K562 (cell line): ENCODE results near the gene PIH1D1. TPM values are rescaled to one million over a fixed set of nuclear protein-coding genes. Genes with fewer than 3 reads are reported as not detected.

Experiments
- ATAC-seq: fragments of 200-7000 bp; cut with Tn5 transposase; 3 replicates; pipeline ENCODE4 v1.9.1; 2020; ENCODE audit warnings: moderate library complexity
- BruUV-seq: library from RNA; stranded (reverse); fragments of 400-500 nt; replicated peaks from 2 replicates; lab custom pipeline; 2021; lab: Mats Ljungman, UMichigan
- CTCF ChIA-PET: fragments of 300-600 bp; formaldehyde crosslinking; extraction: SDS; loops from one replicate; lab custom pipeline; 2021; ENCODE audit warnings: low intra/inter-chr PET ratio; lab: Yijun Ruan, JAX
- POLR2A ChIA-PET: fragments of 300-600, 350-650 bp; sonication (Branson Sonifier 250); formaldehyde crosslinking; extraction: SDS; loops from one replicate; lab custom pipeline; 2021; ENCODE audit warnings: antibody characterized with exemption, inconsistent platforms; lab: Yijun Ruan, JAX
- DNase-seq, 4 experiments: peaks; one replicate each; pipeline versions ENCODE4 v3.0.0 to v3.0.0-alpha.2; 2011 to 2018; ENCODE audit warnings: low spot score in 3 of 4, mixed read lengths in 3 of 4; ENCODE audit errors: extremely low read depth in 1 of 4
- FAIRE-seq: peaks from 2 replicates; lab custom pipeline; 2011; peaks lifted over from hg19 to GRCh38; lab: Jason Lieb, UNC
- H2AFZ ChIP-seq: 2 replicates; pipeline ENCODE4 v1.6.0; 2011; ENCODE audit warnings: low read depth, low read length, control low read depth, inconsistent platforms
- H3K27ac ChIP-seq: fragments of 200-600 bp; 3 replicates; pipeline ENCODE4 v1.8.0; 2011; ENCODE audit warnings: low read depth, mild to moderate bottlenecking, control low read depth, inconsistent platforms, low read length, moderate library complexity, mixed read lengths; ENCODE audit errors: extremely low read depth
- H3K27me3 ChIP-seq, 2 experiments: fragments of 300-600 bp in 1 of 2; 2 replicates in 1 of 2; 3 replicates in 1 of 2; pipeline versions ENCODE4 v1.6.0 to v1.8.0; 2011; ENCODE audit warnings: inconsistent platforms in 2 of 2, low read length in 2 of 2, mild to moderate bottlenecking in 1 of 2, mixed read lengths in 1 of 2, moderate library complexity in 1 of 2; ENCODE audit not compliant: control insufficient read depth in 2 of 2, insufficient read depth in 2 of 2
- H3K36me3 ChIP-seq: fragments of 300-600 bp; 3 replicates; pipeline ENCODE4 v1.8.0; 2011; ENCODE audit warnings: mild to moderate bottlenecking, low read length, inconsistent platforms; ENCODE audit not compliant: control insufficient read depth, insufficient read depth
- H3K4me1 ChIP-seq, 2 experiments: fragments of 200-600 bp in 1 of 2; replicated peaks in 1 of 2; 2 replicates in 1 of 2; 3 replicates in 1 of 2; pipeline versions ENCODE4 v1.5.1 to v1.8.0; 2011; ENCODE audit warnings: inconsistent platforms in 2 of 2, low read length in 2 of 2, mild to moderate bottlenecking in 1 of 2, mixed read lengths in 1 of 2, moderate library complexity in 1 of 2; ENCODE audit not compliant: control insufficient read depth in 2 of 2, insufficient read depth in 2 of 2
- H3K4me2 ChIP-seq: 2 replicates; pipeline ENCODE4 v1.6.1; 2011; ENCODE audit warnings: low read length, control low read depth, inconsistent platforms, mixed read lengths; ENCODE audit not compliant: insufficient read depth
- H3K4me3 ChIP-seq: fragments of 200-600 bp; sonication (generic), shearing (Covaris generic); 2 replicates; pipeline ENCODE4 v1.5.1; 2016; ENCODE audit warnings: control low read depth, inconsistent platforms
- H3K79me2 ChIP-seq: fragments of 200-600 bp; 3 replicates; pipeline ENCODE4 v1.8.0; 2011; ENCODE audit warnings: low read length, inconsistent platforms; ENCODE audit not compliant: control insufficient read depth, insufficient read depth
- H3K9ac ChIP-seq, 2 experiments: 2 replicates each; pipeline versions ENCODE4 v1.6.0 to v1.6.1; 2011; ENCODE audit warnings: low read depth in 2 of 2, low read length in 2 of 2, control low read depth in 1 of 2, inconsistent platforms in 1 of 2, mild to moderate bottlenecking in 1 of 2, mixed read lengths in 1 of 2; ENCODE audit not compliant: insufficient read depth in 1 of 2
- H3K9me1 ChIP-seq: one replicate; pipeline ENCODE4 v1.6.0; 2011; ENCODE audit warnings: inconsistent platforms, mild to moderate bottlenecking, low read length, moderate library complexity; ENCODE audit not compliant: control insufficient read depth, insufficient read depth
- H3K9me3 ChIP-seq: replicated peaks from 2 replicates; pipeline ENCODE4 v1.5.1; 2011; ENCODE audit warnings: low read depth, low read length, inconsistent platforms; ENCODE audit not compliant: control insufficient read depth, insufficient read depth
- H4K20me1 ChIP-seq: replicated peaks from 2 replicates; pipeline ENCODE4 v1.6.1; 2011; ENCODE audit warnings: low read length, inconsistent platforms, mixed read lengths; ENCODE audit not compliant: control insufficient read depth, insufficient read depth
- CBX2 ChIP-seq: fragments of 200-600 bp; sonication (generic); IDR thresholded peaks from one replicate; pipeline ENCODE4 v1.6.1; 2012; ENCODE audit warnings: mild to moderate bottlenecking, low read length, inconsistent platforms; ENCODE audit not compliant: insufficient read depth, poor library complexity, severe bottlenecking
- CEBPG ChIP-seq, 3 experiments: fragments of 200-800 bp in 1 of 3; sonication (Bioruptor generic) in 1 of 3; sonication (generic) in 1 of 3; formaldehyde crosslinking in 1 of 3; IDR thresholded peaks in 2 of 3; conservative IDR thresholded peaks in 1 of 3; 2 replicates each; pipeline versions ENCODE4 v1.6.1 to v1.8.0; 2016 to 2022; ENCODE audit warnings: missing compliant biosample characterization in 2 of 3, missing genetic modification characterization in 2 of 3, mild to moderate bottlenecking in 1 of 3, missing genetic modification reagents in 1 of 3
- CTCF ChIP-seq, 3 experiments: IDR thresholded peaks in 2 of 3; conservative IDR thresholded peaks in 1 of 3; 2 replicates each; pipeline ENCODE4 v1.5.1; 2011 to 2012; ENCODE audit warnings: low read length in 3 of 3, mild to moderate bottlenecking in 3 of 3, control low read depth in 2 of 3, improper control_type of control experiment in 1 of 3, inconsistent platforms in 1 of 3, low read depth in 1 of 3, mixed read lengths in 1 of 3, moderate library complexity in 1 of 3; ENCODE audit not compliant: insufficient read depth in 2 of 3
- CXXC5 ChIP-seq: fragments of 250-450 bp; sonication (Bioruptor Pico); IDR thresholded peaks from 2 replicates; pipeline ENCODE4 v1.8.0; 2022; ENCODE audit warnings: inconsistent platforms, mild to moderate bottlenecking, moderate library complexity
- IFI16 ChIP-seq: fragments of 250-450 bp; sonication (Bioruptor Pico); IDR thresholded peaks from 2 replicates; pipeline ENCODE4 v2.1.2; 2022; ENCODE audit warnings: mild to moderate bottlenecking, inconsistent platforms
- JUN ChIP-seq, 2 experiments: sonication (generic) in 1 of 2; formaldehyde crosslinking in 1 of 2; IDR thresholded peaks; 2 replicates each; pipeline versions ENCODE4 v1.6.1 to v1.8.0; 2012 to 2022; ENCODE audit warnings: borderline replicate concordance in 2 of 2, mild to moderate bottlenecking in 2 of 2, improper control_type of control experiment in 1 of 2, low read depth in 1 of 2, low read length in 1 of 2, missing genetic modification reagents in 1 of 2
- NFYB ChIP-seq: IDR thresholded peaks from 2 replicates; pipeline ENCODE4 v1.6.1; 2011; ENCODE audit warnings: mild to moderate bottlenecking, moderate library complexity; ENCODE audit not compliant: insufficient read length; ENCODE audit errors: extremely low read depth
- ZNF282 ChIP-seq: sonication (generic); formaldehyde crosslinking; IDR thresholded peaks from 2 replicates; pipeline ENCODE4 v1.8.1; 2023; ENCODE audit warnings: missing genetic modification reagents
- ZNF586 ChIP-seq: fragments of 450-650 bp; formaldehyde crosslinking; conservative IDR thresholded peaks from 2 replicates; pipeline ENCODE4 v1.4.0; 2020; ENCODE audit warnings: mild to moderate bottlenecking, moderate library complexity
- ZNF77 ChIP-seq: fragments of 250-450 bp; sonication (Bioruptor Pico); IDR thresholded peaks from 2 replicates; pipeline ENCODE4 v1.5.0; 2020
- WGBS: fragments of 100-300 bp; shearing (Covaris generic); methylation state at CpG from one replicate; pipeline ENCODE4 v1.1.6; 2016; ENCODE audit warnings: low coverage, mixed read lengths; ENCODE audit not compliant: insufficient coverage; ENCODE audit errors: missing lambda C conversion rate; 5-methylcytosine and 5-hydroxymethylcytosine counted together
- in situ Hi-C: fragments of 300-500 bp; cut with MboI; formaldehyde crosslinking; loops from 4 replicates; pipeline ENCODE4 v1.15.0; 2018; ENCODE audit warnings: inconsistent platforms, mixed read lengths
- intact Hi-C: fragments of 100-400 bp; cut with micrococcal nuclease; formaldehyde crosslinking; loops from 2 replicates; pipeline ENCODE4 v1.14.2; 2022
- polyA plus RNA-seq, 8 experiments: library from polyadenylated mRNA; depleted of rRNA in 4 of 8; stranded (reverse) in 5 of 8; unstranded in 3 of 8; fragments of >200 nt; fragmentation: Nextera tagmentation in 2 of 8; fragmentation: Illumina TruSeq in 1 of 8; extraction: Ambion mirVana in 2 of 8; extraction: Trizol in 1 of 8; gene quantifications; 2 replicates each; pipeline versions ENCODE4 v1.2.1 to v1.2.3, GENCODE V29; 2011 to 2014; ENCODE audit warnings: inconsistent platforms in 1 of 8, missing spikeins in 1 of 8
- total RNA-seq, 7 experiments: library from RNA; depleted of rRNA in 6 of 7; stranded (reverse); fragments of >200 nt in 6 of 7; fragmentation: Illumina TruSeq in 2 of 7; extraction: Trizol in 2 of 7; gene quantifications; 2 replicates each; pipeline versions ENCODE4 v1.2.1 to v1.2.3, GENCODE V29; 2011 to 2021; ENCODE audit warnings: low replicate concordance in 1 of 7
- TF ChIP-seq, protein P1 (sequence below): sonication (generic); formaldehyde crosslinking; IDR thresholded peaks from 2 replicates; pipeline ENCODE4 v1.8.1; 2023; ENCODE audit warnings: mild to moderate bottlenecking, missing genetic modification reagents
- TF ChIP-seq, protein P2 (sequence below): sonication (generic); formaldehyde crosslinking; IDR thresholded peaks from 2 replicates; pipeline ENCODE4 v1.8.1; 2022; ENCODE audit warnings: missing genetic modification reagents

The PIH1D1 gene
- total and polyA plus RNA-seq, 9 of the 15 experiments (the other 6 are each of a cell fraction or from before 2014, with no cell fraction given), result 26.5 to 224 (median 137) TPM

GRCh38 chr19:49443366-49444099, 8.1 kb downstream of the PIH1D1 start (continued):
- TF ChIP-seq, protein P1, sequence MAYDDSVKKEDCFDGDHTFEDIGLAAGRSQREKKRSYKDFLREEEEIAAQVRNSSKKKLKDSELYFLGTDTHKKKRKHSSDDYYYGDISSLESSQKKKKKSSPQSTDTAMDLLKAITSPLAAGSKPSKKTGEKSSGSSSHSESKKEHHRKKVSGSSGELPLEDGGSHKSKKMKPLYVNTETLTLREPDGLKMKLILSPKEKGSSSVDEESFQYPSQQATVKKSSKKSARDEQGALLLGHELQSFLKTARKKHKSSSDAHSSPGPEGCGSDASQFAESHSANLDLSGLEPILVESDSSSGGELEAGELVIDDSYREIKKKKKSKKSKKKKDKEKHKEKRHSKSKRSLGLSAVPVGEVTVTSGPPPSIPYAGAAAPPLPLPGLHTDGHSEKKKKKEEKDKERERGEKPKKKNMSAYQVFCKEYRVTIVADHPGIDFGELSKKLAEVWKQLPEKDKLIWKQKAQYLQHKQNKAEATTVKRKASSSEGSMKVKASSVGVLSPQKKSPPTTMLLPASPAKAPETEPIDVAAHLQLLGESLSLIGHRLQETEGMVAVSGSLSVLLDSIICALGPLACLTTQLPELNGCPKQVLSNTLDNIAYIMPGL (CRISPR knock-in tag), result peak; percentile 43; the same call in 1 of the 2 replicates
- no peak for TF ChIP-seq IFI16 (CRISPR knock-in tag)
- TF ChIP-seq, all 486 proteins: peak for 159

DNA sequence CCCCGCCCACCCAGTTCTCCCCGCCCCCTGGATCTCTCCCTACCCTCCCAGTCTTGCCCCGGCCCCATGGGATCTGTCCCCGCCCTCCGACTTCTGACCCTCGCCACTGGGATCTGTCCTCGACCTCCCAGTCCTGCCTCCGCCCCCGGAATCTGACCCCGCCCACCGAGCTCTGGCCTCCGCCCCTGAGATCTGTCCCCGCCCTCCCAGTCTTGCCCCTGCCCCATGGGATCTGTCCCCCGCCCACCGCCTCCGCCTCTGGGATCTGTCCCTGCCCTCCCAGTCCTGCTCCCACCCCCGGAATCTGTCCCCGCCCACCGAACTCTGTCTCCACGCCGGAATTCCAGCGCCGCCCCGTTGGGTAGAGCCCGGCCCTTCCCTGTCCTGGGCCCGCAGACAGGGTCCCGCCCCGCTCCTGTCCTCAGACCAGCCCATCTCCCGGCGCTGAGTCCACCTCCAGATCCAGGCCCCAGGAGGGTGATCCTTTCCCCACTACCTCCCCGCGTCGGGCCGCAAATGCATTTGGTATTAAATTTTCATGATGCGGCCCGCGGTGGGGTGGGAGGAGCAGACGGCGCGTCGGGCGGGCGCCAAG, 8.7 kb downstream of the PIH1D1 start:
- 0% methylated on average over 24 of the region's 43 CpGs for WGBS
- peaks cover 7 to 19% of the 10 kb centered on the region in 2 experiments; a peak in 4 of 5 replicates for H3K27me3 ChIP-seq
- H2AFZ ChIP-seq, result peak overlapping the region; percentile 99
- intact Hi-C loops (loop anchor here (1.0 to 10.0 kb wide), 4 partner anchors 20 to 291 kb away; partner anchors contain the start of gene PTH2), in situ Hi-C loops (no loop called here)
- no peak for FAIRE-seq
- ChIA-PET POLR2A (interaction anchor here (0.6 to 1.3 kb wide), 2 partner anchors 9 to 46 kb away, joined by 3 read pairs; no protein-coding TSS in a partner anchor), CTCF (interaction anchor here (0.6 to 3.1 kb wide), 3 partner anchors 50 to 215 kb away, joined by 3 to 59 read pairs (median 4); partner anchors contain the start of gene DKKL1)
- H3K4me1 ChIP-seq, result peaks cover 26 to 52% of the 10 kb centered on the region in 2 experiments
- H3K36me3 ChIP-seq, result peaks cover 16% of the 10 kb centered on the region; the same call in 1 of the 3 replicates
- peak; percentile 85 to 95 (median 89) for DNase-seq
- BruUV-seq, result no TSS peak
- H3K27ac ChIP-seq, result peak overlapping the region; percentile 78
- H3K9me3 ChIP-seq, result no peaks in the 10 kb centered on the region
- ATAC-seq, result peak; percentile 68
- peak overlapping the region; percentile 89 for H3K4me2 ChIP-seq
- H3K4me3 ChIP-seq, result peak overlapping the region; percentile 84
- H3K79me2 ChIP-seq, result 0 out of 3 replicates have a peak, but pooled peaks cover under 1% of the 10 kb centered on the region
- no peaks in the 10 kb centered on the region; the same call in 1 of the 2 replicates for H4K20me1 ChIP-seq
- H3K9me1 ChIP-seq, result no peaks in the 10 kb centered on the region
- peak overlapping the region; percentile 67 to 89 for H3K9ac ChIP-seq
- no peak for TF ChIP-seq CBX2
- no peak for TF ChIP-seq JUN (IDR thresholded peaks at IDR 0.05; ENCODE audit: borderline replicate concordance, low read depth, low read length)
- TF ChIP-seq JUN (CRISPR knock-in tag; IDR thresholded peaks at IDR 0.05; ENCODE audit: borderline replicate concordance), result no peak
- no peak for TF ChIP-seq CEBPG (CRISPR knock-in tag; IDR thresholded peaks at IDR 0.05)
- TF ChIP-seq CEBPG (tag; conservative IDR thresholded peaks at IDR 0.05 in 1 of 2, IDR thresholded peaks at IDR 0.05 in 1 of 2), result no peak
- no peak for TF ChIP-seq CXXC5
- TF ChIP-seq ZNF282 (CRISPR knock-in tag), result no peak
- no peak for TF ChIP-seq NFYB
- no peak for TF ChIP-seq CTCF (IDR thresholded peaks at IDR 0.05 in 2 of 3, conservative IDR thresholded peaks at IDR 0.05 in 1 of 3; ENCODE audit: insufficient read depth in 2 of 3, low read depth in 1 of 3, low read length in 3 of 3)
- no peak for TF ChIP-seq ZNF77 (CRISPR knock-in tag)
- TF ChIP-seq ZNF586, result no peak
- TF ChIP-seq, protein P2, sequence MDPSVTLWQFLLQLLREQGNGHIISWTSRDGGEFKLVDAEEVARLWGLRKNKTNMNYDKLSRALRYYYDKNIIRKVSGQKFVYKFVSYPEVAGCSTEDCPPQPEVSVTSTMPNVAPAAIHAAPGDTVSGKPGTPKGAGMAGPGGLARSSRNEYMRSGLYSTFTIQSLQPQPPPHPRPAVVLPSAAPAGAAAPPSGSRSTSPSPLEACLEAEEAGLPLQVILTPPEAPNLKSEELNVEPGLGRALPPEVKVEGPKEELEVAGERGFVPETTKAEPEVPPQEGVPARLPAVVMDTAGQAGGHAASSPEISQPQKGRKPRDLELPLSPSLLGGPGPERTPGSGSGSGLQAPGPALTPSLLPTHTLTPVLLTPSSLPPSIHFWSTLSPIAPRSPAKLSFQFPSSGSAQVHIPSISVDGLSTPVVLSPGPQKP, result no peak
